Activated CD8-positive, alpha-beta memory T cell treated with anti-CD3 and anti-CD28 coated beads for 1 hour (primary cell): ENCODE measurements around the gene OSBPL8.
"Not testable (repeated sequence)": the region's sequence is repeated elsewhere in the genome, so short reads cannot be mapped to it uniquely, and the experiment has no call there.

Experiments
- DNase-seq, 2 donors: peaks; one replicate each; pipeline ENCODE4 v3.0.0-alpha.2; 2020; ENCODE audit warnings: low read depth in 1 of 2; ENCODE audit errors: extremely low read depth in 1 of 2

OSBPL8 gene

GRCh38 chr12:76422543-76423438 lies 136.8 kb downstream of the OSBPL8 start:
- DNase-seq: no peak

GRCh38 chr12:76422154-76422542 lies 137.4 kb downstream of the OSBPL8 start:
- no peak for DNase-seq

GRCh38 chr12:76421046-76421445 lies 138.5 kb downstream of the OSBPL8 start:
- DNase-seq: no peak

GRCh38 chr12:76420222-76420621 lies 139.3 kb downstream of the OSBPL8 start:
- no peak for DNase-seq

- no peak for DNase-seq
These were observed 142.5 kb downstream of the OSBPL8 start for GRCh38 chr12:76417116-76417515.

- no peak for DNase-seq
These were observed 146.4 kb downstream of the OSBPL8 start for GRCh38 chr12:76413121-76413520.

GRCh38 chr12:76410781-76411180 lies 148.8 kb downstream of the OSBPL8 start:
- no peak for DNase-seq

- DNase-seq: no peak
These were observed 149.2 kb downstream of the OSBPL8 start for GRCh38 chr12:76410371-76410770.

GRCh38 chr12:76409074-76409473 lies 150.5 kb downstream of the OSBPL8 start:
- no peak for DNase-seq

- DNase-seq: no peak
These were observed 151.9 kb downstream of the OSBPL8 start for GRCh38 chr12:76407710-76408109.

GRCh38 chr12:76402259-76402658 lies 157.3 kb downstream of the OSBPL8 start:
- DNase-seq: no peak

- no peak for DNase-seq
These were observed 159.4 kb downstream of the OSBPL8 start for GRCh38 chr12:76400136-76400535.

GRCh38 chr12:76399040-76399439 lies 160.5 kb downstream of the OSBPL8 start:
- no peak for DNase-seq

GRCh38 chr12:76398106-76398505 lies 161.5 kb downstream of the OSBPL8 start:
- no peak for DNase-seq

- DNase-seq: no peak
These were observed 168.1 kb downstream of the OSBPL8 start for GRCh38 chr12:76391461-76391860.

GRCh38 chr12:76387614-76388013 lies 172.0 kb downstream of the OSBPL8 start:
- DNase-seq: no peak

GRCh38 chr12:76384560-76384959 lies 175.0 kb downstream of the OSBPL8 start:
- DNase-seq: no peak

- no peak for DNase-seq
These were observed 175.6 kb downstream of the OSBPL8 start for GRCh38 chr12:76383988-76384387.

- no peak for DNase-seq
These were observed 180.3 kb downstream of the OSBPL8 start for GRCh38 chr12:76379261-76379660.

- DNase-seq: not testable (repeated sequence)
These were observed 182.7 kb downstream of the OSBPL8 start for GRCh38 chr12:76376876-76377275.

- DNase-seq: no peak
These were observed 183.6 kb downstream of the OSBPL8 start for GRCh38 chr12:76375939-76376338.

GRCh38 chr12:76375470-76375869 lies 184.1 kb downstream of the OSBPL8 start:
- no peak for DNase-seq
